Measurements from ENCODE around the gene CDK5RAP2.

CDK5RAP2 gene

DNA sequence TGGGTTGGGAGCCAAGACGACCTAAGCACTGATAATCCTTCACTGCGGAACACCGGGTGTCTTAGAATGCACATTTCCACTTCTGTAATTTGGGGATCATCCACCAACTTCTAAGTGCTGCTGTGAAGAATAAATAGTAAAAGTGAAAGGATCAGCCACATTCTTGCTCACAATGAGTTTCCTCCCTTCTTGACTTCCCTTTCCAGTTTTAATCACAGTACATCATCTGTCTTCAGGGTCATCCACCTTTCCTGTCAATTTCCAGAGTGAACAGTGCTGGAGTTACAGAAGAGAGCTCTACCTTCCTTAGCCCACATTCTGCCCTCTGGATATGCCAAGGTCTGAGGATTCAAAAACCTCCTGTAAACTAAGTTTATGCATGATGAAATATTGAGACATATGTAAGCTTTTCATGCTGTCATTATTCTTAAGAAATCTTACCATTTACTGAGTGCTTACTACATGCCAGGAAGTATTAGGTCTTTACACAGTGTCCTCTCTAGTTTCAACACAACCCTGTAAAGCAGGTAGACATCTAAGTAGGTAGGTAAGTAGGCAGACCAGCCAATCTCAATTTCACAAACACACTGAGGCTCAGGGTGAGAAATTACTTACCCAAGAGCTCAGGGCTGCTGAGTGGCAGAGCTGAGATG, 105.2 kb downstream of the CDK5RAP2 start:
- no peak for TF ChIP-seq USF1 (IDR thresholded peaks at IDR 0.05)
- no peak for TF ChIP-seq RAD21 (IDR thresholded peaks at IDR 0.05; ENCODE audit: low read depth)
- TF ChIP-seq FOXM1 (IDR thresholded peaks at IDR 0.05; ENCODE audit: borderline replicate concordance, low read depth) = no peak
- TF ChIP-seq, protein P1, sequence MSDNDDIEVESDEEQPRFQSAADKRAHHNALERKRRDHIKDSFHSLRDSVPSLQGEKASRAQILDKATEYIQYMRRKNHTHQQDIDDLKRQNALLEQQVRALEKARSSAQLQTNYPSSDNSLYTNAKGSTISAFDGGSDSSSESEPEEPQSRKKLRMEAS (IDR thresholded peaks at IDR 0.05) = no peak
- TF ChIP-seq EP300 (IDR thresholded peaks at IDR 0.05; ENCODE audit: borderline replicate concordance) = no peak
- no peak for TF ChIP-seq NFIC (IDR thresholded peaks at IDR 0.05)
- TF ChIP-seq CREB1 (IDR thresholded peaks at IDR 0.05; ENCODE audit: low read depth) = no peak
- no peak for TF ChIP-seq EGR1 (IDR thresholded peaks at IDR 0.05)
- TF ChIP-seq TEAD4 (IDR thresholded peaks at IDR 0.05) = no peak
- TF ChIP-seq, protein P2, sequence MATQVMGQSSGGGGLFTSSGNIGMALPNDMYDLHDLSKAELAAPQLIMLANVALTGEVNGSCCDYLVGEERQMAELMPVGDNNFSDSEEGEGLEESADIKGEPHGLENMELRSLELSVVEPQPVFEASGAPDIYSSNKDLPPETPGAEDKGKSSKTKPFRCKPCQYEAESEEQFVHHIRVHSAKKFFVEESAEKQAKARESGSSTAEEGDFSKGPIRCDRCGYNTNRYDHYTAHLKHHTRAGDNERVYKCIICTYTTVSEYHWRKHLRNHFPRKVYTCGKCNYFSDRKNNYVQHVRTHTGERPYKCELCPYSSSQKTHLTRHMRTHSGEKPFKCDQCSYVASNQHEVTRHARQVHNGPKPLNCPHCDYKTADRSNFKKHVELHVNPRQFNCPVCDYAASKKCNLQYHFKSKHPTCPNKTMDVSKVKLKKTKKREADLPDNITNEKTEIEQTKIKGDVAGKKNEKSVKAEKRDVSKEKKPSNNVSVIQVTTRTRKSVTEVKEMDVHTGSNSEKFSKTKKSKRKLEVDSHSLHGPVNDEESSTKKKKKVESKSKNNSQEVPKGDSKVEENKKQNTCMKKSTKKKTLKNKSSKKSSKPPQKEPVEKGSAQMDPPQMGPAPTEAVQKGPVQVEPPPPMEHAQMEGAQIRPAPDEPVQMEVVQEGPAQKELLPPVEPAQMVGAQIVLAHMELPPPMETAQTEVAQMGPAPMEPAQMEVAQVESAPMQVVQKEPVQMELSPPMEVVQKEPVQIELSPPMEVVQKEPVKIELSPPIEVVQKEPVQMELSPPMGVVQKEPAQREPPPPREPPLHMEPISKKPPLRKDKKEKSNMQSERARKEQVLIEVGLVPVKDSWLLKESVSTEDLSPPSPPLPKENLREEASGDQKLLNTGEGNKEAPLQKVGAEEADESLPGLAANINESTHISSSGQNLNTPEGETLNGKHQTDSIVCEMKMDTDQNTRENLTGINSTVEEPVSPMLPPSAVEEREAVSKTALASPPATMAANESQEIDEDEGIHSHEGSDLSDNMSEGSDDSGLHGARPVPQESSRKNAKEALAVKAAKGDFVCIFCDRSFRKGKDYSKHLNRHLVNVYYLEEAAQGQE (IDR thresholded peaks at IDR 0.05; ENCODE audit: low read depth) = no peak
- TF ChIP-seq TCF12 (IDR thresholded peaks at IDR 0.05; ENCODE audit: low read depth) = no peak
- no peak for TF ChIP-seq YY1 (IDR thresholded peaks at IDR 0.05; ENCODE audit: low read depth)
- TF ChIP-seq TAF1 (IDR thresholded peaks at IDR 0.05; ENCODE audit: low read depth) = no peak
- TF ChIP-seq CEBPB (IDR thresholded peaks at IDR 0.05) = no peak
- no peak for TF ChIP-seq ZBTB7A (IDR thresholded peaks at IDR 0.05; ENCODE audit: low read depth)

DNA sequence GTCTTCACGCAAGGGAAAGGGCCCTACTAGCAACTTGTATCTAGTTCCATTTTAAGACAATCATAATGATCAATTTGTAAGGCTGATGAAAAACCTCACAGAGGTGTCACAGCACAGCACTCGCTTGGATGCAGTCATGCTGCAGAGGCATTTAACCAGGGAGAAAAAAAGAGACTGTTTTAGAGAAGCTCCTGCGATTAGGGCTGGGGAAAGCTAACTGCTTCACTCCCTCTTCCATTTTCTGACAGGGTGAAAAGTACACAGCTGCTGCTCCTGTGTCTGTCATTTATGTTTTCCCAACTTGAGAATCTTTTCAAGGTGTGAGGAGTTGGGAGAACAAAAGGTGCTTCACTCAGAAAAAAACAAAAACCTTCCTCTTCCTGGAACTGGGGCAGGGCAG, 106.4 kb downstream of the CDK5RAP2 start:
- no peak for TF ChIP-seq RAD21 (IDR thresholded peaks at IDR 0.05; ENCODE audit: low read depth)
- no peak for TF ChIP-seq NFIC (IDR thresholded peaks at IDR 0.05)
- TF ChIP-seq EGR1 (IDR thresholded peaks at IDR 0.05) = no peak
- no peak for TF ChIP-seq USF1 (IDR thresholded peaks at IDR 0.05)
- TF ChIP-seq, protein P1 (IDR thresholded peaks at IDR 0.05) = no peak
- no peak for TF ChIP-seq TAF1 (IDR thresholded peaks at IDR 0.05; ENCODE audit: low read depth)
- TF ChIP-seq, protein P2 (IDR thresholded peaks at IDR 0.05; ENCODE audit: low read depth) = no peak

- TF ChIP-seq EGR1 (IDR thresholded peaks at IDR 0.05) (no peak), USF1 (IDR thresholded peaks at IDR 0.05) (no peak), FOXM1 (IDR thresholded peaks at IDR 0.05; ENCODE audit: borderline replicate concordance, low read depth) (no peak), ZBTB7A (IDR thresholded peaks at IDR 0.05; ENCODE audit: low read depth) (no peak), TAF1 (IDR thresholded peaks at IDR 0.05; ENCODE audit: low read depth) (no peak), EP300 (IDR thresholded peaks at IDR 0.05; ENCODE audit: borderline replicate concordance) (no peak), NFIC (IDR thresholded peaks at IDR 0.05) (no peak), TCF12 (IDR thresholded peaks at IDR 0.05; ENCODE audit: low read depth) (no peak), CREB1 (IDR thresholded peaks at IDR 0.05; ENCODE audit: low read depth) (no peak), RAD21 (IDR thresholded peaks at IDR 0.05; ENCODE audit: low read depth) (no peak), CEBPB (IDR thresholded peaks at IDR 0.05) (no peak), TEAD4 (IDR thresholded peaks at IDR 0.05) (no peak), YY1 (IDR thresholded peaks at IDR 0.05; ENCODE audit: low read depth) (no peak)
- TF ChIP-seq, protein P1 (IDR thresholded peaks at IDR 0.05) = no peak
- TF ChIP-seq, protein P2 (IDR thresholded peaks at IDR 0.05; ENCODE audit: low read depth) = no peak
Measured at GRCh38 chr9:120465685-120466407, 114.1 kb downstream of the CDK5RAP2 start.
